SK-N-SH treated with all-trans-retinoic acid at 6 μM for 48 hours (cell line): ENCODE measurements around the gene PROM1.

Source experiments
- ATAC-seq: fragments of 200-7000 bp; cut with Tn5 transposase; 3 replicates; pipeline ENCODE4 v1.9.1; 2020; ENCODE audit warnings: mild to moderate bottlenecking, moderate library complexity
- ARNTL ChIP-seq: fragments of 450-650 bp; formaldehyde crosslinking; IDR thresholded peaks from 2 replicates; pipeline ENCODE4 v1.5.0; 2020; ENCODE audit warnings: low read depth, mild to moderate bottlenecking, moderate library complexity, borderline replicate concordance
- BACH2 ChIP-seq: fragments of 250-450 bp; sonication (Bioruptor Pico); IDR thresholded peaks from 2 replicates; pipeline ENCODE4 v1.9.0; 2021; ENCODE audit warnings: mild to moderate bottlenecking, borderline replicate concordance
- CSDC2 ChIP-seq: fragments of 250-450 bp; sonication (Bioruptor Pico); IDR thresholded peaks from 2 replicates; pipeline ENCODE4 v1.5.0; 2020; ENCODE audit warnings: mild to moderate bottlenecking, moderate library complexity
- ESRRG ChIP-seq: fragments of 250-450 bp; sonication (Bioruptor Pico); IDR thresholded peaks from 2 replicates; pipeline ENCODE4 v1.6.1; 2021; ENCODE audit warnings: mild to moderate bottlenecking
- GLIS3 ChIP-seq: fragments of 250-450 bp; sonication (Bioruptor Pico); IDR thresholded peaks from 2 replicates; pipeline ENCODE4 v1.5.0; 2020; ENCODE audit warnings: mild to moderate bottlenecking, moderate library complexity
- ISL1 ChIP-seq: fragments of 250-450 bp; sonication (Bioruptor Pico); IDR thresholded peaks from 2 replicates; pipeline ENCODE4 v2.1.2; 2022; ENCODE audit warnings: mild to moderate bottlenecking, moderate library complexity
- OSR1 ChIP-seq: fragments of 250-450 bp; sonication (Bioruptor Pico); IDR thresholded peaks from 2 replicates; pipeline ENCODE4 v1.8.0; 2022; ENCODE audit warnings: moderate library complexity, mild to moderate bottlenecking, inconsistent platforms
- PPARA ChIP-seq: fragments of 250-450 bp; sonication (Bioruptor Pico); IDR thresholded peaks from 2 replicates; pipeline ENCODE4 v1.5.0; 2020; ENCODE audit warnings: mild to moderate bottlenecking, borderline replicate concordance
- TCF4 ChIP-seq: fragments of 250-450 bp; sonication (Bioruptor Pico); IDR thresholded peaks from 2 replicates; pipeline ENCODE4 v1.8.0; 2021; ENCODE audit warnings: mild to moderate bottlenecking, moderate library complexity, borderline replicate concordance
- TOX ChIP-seq: fragments of 250-450 bp; sonication (Bioruptor Pico); IDR thresholded peaks from 2 replicates; pipeline ENCODE4 v1.8.0; 2021; ENCODE audit warnings: mild to moderate bottlenecking, moderate library complexity, borderline replicate concordance
- ZC3H10 ChIP-seq: fragments of 250-450 bp; sonication (Bioruptor Pico); IDR thresholded peaks from 2 replicates; pipeline ENCODE4 v1.5.1; 2021; ENCODE audit warnings: mild to moderate bottlenecking, moderate library complexity
- ZFP30 ChIP-seq: fragments of 450-650 bp; formaldehyde crosslinking; IDR thresholded peaks from 2 replicates; pipeline ENCODE4 v1.5.0; 2022; ENCODE audit warnings: mild to moderate bottlenecking, moderate library complexity
- ZNF565 ChIP-seq: fragments of 450-650 bp; formaldehyde crosslinking; conservative IDR thresholded peaks from 2 replicates; pipeline ENCODE4 v1.5.0; 2020; ENCODE audit warnings: low read depth, mild to moderate bottlenecking, moderate library complexity
- ZNF70 ChIP-seq: fragments of 450-650 bp; formaldehyde crosslinking; IDR thresholded peaks from 2 replicates; pipeline ENCODE4 v1.5.0; 2020; ENCODE audit warnings: mild to moderate bottlenecking, moderate library complexity
- ZNF8 ChIP-seq: fragments of 450-650 bp; formaldehyde crosslinking; IDR thresholded peaks from 2 replicates; pipeline ENCODE4 v1.5.0; 2020; ENCODE audit warnings: mild to moderate bottlenecking, moderate library complexity
- TF ChIP-seq, protein P1 (sequence below): fragments of 250-450 bp; sonication (Bioruptor Pico); IDR thresholded peaks from 2 replicates; pipeline ENCODE4 v1.5.1; 2020; ENCODE audit warnings: low read depth, mild to moderate bottlenecking, moderate library complexity
- TF ChIP-seq, protein P2 (sequence below): fragments of 250-450 bp; sonication (Bioruptor Pico); IDR thresholded peaks from 2 replicates; pipeline ENCODE4 v1.8.0; 2020; ENCODE audit warnings: mild to moderate bottlenecking, moderate library complexity, borderline replicate concordance
- TF ChIP-seq, protein P3 (sequence below): fragments of 250-450 bp; sonication (Bioruptor Pico); IDR thresholded peaks from 2 replicates; pipeline ENCODE4 v1.8.0; 2021; ENCODE audit warnings: low read depth, mild to moderate bottlenecking, moderate library complexity, borderline replicate concordance

PROM1 gene

DNA sequence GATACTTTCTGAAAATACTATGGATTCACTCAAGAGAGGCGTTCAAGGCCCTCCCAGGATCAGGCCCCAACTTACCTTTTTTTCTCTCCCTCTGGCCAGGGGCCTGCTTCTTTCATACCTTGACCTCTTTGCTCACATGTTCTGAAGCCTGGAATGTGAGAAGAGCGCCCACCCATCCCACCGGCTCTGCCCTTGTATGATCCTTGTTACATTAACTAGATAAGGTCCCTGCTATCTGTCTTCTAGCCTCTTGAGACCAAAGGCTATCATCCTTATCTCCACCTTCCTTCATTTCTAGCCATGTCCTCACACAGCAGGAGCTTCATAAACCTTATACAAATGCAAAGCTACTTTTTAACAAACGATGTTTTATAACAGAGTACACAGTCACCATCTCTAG is 45.9 kb downstream of the PROM1 start:
- no peak for ATAC-seq
- TF ChIP-seq GLIS3 (CRISPR knock-in tag) (no peak), ZFP30 (CRISPR knock-in tag) (no peak), BACH2 (CRISPR knock-in tag) (no peak), OSR1 (CRISPR knock-in tag) (no peak), ZNF8 (no peak), TCF4 (CRISPR knock-in tag) (no peak), ISL1 (CRISPR knock-in tag) (no peak), PPARA (CRISPR knock-in tag) (no peak), TOX (CRISPR knock-in tag) (no peak), ARNTL (CRISPR knock-in tag) (no peak)
- TF ChIP-seq, protein P1, sequence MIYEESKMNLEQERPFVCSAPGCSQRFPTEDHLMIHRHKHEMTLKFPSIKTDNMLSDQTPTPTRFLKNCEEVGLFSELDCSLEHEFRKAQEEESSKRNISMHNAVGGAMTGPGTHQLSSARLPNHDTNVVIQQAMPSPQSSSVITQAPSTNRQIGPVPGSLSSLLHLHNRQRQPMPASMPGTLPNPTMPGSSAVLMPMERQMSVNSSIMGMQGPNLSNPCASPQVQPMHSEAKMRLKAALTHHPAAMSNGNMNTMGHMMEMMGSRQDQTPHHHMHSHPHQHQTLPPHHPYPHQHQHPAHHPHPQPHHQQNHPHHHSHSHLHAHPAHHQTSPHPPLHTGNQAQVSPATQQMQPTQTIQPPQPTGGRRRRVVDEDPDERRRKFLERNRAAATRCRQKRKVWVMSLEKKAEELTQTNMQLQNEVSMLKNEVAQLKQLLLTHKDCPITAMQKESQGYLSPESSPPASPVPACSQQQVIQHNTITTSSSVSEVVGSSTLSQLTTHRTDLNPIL: no peak
- TF ChIP-seq, protein P2, sequence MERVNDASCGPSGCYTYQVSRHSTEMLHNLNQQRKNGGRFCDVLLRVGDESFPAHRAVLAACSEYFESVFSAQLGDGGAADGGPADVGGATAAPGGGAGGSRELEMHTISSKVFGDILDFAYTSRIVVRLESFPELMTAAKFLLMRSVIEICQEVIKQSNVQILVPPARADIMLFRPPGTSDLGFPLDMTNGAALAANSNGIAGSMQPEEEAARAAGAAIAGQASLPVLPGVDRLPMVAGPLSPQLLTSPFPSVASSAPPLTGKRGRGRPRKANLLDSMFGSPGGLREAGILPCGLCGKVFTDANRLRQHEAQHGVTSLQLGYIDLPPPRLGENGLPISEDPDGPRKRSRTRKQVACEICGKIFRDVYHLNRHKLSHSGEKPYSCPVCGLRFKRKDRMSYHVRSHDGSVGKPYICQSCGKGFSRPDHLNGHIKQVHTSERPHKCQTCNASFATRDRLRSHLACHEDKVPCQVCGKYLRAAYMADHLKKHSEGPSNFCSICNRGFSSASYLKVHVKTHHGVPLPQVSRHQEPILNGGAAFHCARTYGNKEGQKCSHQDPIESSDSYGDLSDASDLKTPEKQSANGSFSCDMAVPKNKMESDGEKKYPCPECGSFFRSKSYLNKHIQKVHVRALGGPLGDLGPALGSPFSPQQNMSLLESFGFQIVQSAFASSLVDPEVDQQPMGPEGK (CRISPR knock-in tag): no peak
- TF ChIP-seq, all 23 proteins: peak for 0

DNA sequence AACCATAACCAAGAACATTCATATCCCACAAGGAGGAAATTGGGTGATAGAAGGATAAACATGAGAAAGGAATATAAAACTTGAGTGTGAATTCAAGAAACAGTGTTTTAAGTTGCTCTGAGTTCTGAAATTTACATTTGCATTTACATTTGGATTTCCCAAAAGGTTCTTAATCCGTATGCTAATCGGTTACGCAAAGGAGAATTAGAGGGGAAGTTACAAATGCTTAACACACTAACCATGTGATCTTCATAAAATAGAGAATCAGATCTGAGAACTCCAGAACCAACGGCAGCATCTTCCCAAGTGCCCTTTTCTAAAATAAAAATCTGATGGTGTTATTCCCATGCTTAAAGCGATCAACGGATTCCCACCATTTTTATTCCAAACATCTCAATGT is 48.0 kb downstream of the PROM1 start:
- ATAC-seq: no peak
- no peak for TF ChIP-seq TCF4 (CRISPR knock-in tag)
- no peak for TF ChIP-seq BACH2 (CRISPR knock-in tag)
- no peak for TF ChIP-seq ISL1 (CRISPR knock-in tag)
- TF ChIP-seq ZNF70 (CRISPR knock-in tag): no peak

DNA sequence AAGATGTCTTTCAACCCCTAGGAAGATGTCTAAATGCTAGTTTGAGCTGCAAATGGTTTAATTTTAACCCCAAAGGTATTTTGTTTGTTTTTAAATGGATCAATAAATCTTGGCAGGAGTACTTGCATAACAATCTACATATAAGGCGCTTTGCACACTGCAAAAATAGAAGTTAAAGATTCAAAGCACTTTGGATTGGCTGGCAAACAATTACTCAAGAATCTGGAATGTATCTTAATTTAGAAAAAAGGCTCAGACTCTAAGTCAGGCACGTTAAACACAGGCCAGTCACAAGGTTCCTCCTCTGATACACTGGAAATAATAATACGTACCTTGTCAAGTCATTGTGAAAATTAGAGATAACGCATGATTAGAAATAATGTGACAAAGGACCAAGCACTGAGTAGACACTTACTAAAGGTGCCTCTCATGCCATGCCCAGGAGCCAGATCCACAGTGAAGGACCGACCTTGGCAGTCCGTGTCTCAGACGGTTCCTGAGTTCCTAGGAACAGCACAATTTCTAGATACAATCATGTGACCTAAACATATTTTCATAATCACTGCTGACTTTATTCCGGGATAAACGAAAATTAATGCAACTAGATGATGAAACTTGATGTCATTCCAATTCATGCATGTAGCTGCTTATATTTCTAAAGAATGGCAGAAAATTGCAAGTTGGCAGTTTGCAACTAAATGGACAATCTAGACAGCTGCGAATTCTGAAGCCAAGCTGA is 49.6 kb downstream of the PROM1 start:
- TF ChIP-seq PPARA (CRISPR knock-in tag): no peak
- TF ChIP-seq, all 23 proteins: peak for 0
- no peak for ATAC-seq

DNA sequence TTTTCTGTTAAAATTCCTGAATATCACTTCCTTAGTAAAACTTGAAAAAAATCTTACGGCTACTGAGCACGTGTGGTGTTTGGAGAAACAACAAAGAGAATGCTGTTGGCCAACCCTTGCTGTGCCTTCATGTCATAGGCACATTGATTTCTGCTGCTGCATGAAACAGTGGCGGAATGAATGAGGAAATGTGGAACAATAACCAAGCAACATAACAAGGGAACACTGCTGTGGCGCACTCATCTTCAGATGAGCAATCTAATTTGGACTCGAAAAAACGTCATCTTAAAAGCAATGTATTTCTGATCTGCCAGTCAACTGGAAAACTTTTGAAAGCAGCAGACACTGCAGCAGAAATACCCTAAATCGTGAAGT is 51.4 kb downstream of the PROM1 start:
- ATAC-seq: no peak
- no peak for TF ChIP-seq CSDC2
- TF ChIP-seq TCF4 (CRISPR knock-in tag): no peak
- no peak for TF ChIP-seq ZNF565 (CRISPR knock-in tag)
- TF ChIP-seq, protein P3, sequence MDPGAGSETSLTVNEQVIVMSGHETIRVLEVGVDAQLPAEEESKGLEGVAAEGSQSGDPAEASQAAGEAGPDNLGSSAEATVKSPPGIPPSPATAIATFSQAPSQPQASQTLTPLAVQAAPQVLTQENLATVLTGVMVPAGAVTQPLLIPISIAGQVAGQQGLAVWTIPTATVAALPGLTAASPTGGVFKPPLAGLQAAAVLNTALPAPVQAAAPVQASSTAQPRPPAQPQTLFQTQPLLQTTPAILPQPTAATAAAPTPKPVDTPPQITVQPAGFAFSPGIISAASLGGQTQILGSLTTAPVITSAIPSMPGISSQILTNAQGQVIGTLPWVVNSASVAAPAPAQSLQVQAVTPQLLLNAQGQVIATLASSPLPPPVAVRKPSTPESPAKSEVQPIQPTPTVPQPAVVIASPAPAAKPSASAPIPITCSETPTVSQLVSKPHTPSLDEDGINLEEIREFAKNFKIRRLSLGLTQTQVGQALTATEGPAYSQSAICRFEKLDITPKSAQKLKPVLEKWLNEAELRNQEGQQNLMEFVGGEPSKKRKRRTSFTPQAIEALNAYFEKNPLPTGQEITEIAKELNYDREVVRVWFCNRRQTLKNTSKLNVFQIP (CRISPR knock-in tag): no peak
- no peak for TF ChIP-seq ZC3H10 (CRISPR knock-in tag)
- TF ChIP-seq, protein P2 (CRISPR knock-in tag): no peak
- no peak for TF ChIP-seq ISL1 (CRISPR knock-in tag)
- TF ChIP-seq ESRRG (CRISPR knock-in tag): no peak
- no peak for TF ChIP-seq OSR1 (CRISPR knock-in tag)
- TF ChIP-seq, all 23 proteins: peak for 0
